GM19324 (cell line): Measurements from ENCODE around the gene TCF25.
"Not testable (repeated sequence)": the region's sequence is repeated elsewhere in the genome, so short reads cannot be mapped to it uniquely, and the experiment has no call there.

Experiments
- ATAC-seq: cut with Tn5 transposase; IDR thresholded peaks from one replicate; pipeline ENCODE4 v1.9.1; 2021; ENCODE audit warnings: mild to moderate bottlenecking, moderate library complexity; ENCODE audit not compliant: unreplicated experiment, low FRiP score

TCF25 gene

GRCh38 chr16:89871895-89872294, 1.5 kb upstream of the TCF25 start:
- ATAC-seq = no peak

- ATAC-seq = peak; percentile 73
These were observed 739 bp downstream of the TCF25 start for GRCh38 chr16:89873972-89874689.

DNA sequence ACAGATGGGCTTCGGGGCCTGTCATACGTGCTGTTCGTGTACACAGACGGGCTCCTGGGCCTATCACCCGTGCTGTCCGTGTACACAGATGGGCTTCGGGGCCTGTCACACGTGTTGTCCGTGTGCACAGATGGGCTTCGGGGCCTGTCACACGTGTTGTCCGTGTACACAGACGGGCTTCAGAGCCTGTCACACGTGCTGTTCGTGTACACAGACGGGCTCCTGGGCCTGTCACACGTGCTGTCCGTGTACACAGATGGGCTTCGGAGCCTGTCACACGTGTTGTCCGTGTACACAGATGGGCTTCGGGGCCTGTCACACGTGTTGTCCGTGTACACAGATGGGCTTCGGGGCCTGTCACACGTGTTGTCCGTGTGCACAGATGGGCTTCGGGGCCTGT, 5.7 kb downstream of the TCF25 start:
- ATAC-seq = not testable (repeated sequence)

DNA sequence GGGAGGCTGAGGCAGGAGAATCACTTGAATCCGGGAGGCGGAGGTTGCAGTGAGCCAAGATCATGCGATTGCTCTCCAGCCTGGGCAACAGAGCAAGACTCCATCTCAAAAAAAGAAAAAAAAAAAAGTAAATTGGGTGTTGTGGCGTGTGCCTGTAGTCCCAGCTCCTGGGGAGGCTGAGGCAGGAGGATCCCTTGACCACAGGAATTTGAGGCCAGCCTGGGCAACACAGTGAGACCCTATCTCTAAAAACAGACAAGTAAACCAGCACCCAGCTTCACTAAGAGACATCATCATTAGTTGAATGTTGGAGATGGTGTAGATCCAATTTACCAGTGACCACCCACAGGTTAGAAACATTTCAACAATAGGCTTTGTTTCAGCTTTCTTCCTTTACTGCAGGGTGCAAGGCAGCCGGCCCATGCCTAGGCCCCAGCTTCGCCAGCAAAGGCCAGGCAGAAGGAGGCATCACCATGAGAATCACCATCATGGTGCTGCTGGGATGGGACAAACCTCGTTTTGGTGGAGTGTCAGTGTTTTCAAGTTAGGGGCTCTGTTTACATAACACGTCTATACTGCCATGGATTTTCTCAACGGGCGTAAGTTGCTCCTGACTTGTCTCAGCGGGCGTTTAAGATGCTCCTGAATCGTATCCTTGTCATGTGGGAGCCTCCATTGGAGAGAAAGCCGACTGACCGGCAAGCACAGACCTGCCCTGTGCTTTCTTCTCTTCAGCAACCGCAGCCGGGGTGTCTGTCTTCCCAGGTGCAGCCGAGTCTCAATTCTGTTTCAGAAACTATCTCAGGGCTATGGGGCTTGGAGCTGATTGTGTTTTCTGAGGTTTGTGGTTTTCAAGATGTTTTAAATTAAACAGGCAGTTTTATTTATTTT, 7.3 kb downstream of the TCF25 start:
- ATAC-seq = no peak

DNA sequence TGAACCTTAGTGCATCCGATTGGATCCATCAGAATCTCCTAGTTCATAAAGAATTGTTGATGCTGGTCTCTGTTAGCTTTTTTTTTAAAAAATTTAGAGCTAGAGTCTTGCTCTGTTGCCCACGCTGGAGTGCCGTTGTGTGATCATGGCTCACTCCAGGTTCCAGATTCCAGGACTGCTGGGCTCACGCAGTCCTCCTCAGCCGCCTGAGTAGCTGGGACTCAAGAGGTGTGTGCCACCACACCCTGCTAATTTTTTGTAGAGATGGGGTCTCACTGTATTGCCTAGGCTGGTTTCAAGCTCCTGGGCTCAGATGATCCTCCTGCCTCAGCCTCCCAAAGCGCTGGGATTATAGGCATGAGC, 8.0 kb downstream of the TCF25 start:
- no peak for ATAC-seq

DNA sequence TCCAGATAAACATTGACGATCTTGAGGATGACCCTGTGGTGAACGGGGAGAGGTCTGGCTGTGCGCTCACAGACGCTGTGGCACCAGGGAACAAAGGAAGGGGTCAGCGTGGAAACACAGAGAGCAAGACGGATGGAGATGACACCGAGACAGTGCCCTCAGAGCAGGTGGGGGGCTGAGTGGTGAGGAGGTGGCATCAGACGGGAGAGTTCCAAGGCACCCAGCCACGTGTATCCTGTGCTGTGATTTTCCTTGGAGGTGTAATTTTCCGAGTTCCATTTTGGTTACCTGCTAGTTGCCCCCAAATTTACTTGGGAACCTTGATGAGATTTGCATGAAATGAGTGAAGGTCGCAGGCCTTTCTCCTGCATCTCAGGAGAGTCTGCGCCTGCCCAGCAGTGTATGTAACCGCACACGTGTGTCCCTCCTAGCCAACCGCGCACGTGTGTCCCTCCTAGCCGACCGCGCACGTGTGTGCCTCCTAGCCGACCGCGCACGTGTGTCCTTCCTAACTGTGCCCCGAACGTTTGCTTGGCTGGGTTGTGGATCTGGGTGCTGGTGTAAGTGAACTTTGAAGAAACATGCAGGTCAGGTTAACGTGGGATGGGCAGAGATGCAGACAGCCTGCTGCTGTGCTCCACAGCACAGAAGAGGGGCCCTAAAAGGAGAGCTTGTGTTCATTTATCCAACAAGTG, 10.1 kb downstream of the TCF25 start:
- no peak for ATAC-seq

DNA sequence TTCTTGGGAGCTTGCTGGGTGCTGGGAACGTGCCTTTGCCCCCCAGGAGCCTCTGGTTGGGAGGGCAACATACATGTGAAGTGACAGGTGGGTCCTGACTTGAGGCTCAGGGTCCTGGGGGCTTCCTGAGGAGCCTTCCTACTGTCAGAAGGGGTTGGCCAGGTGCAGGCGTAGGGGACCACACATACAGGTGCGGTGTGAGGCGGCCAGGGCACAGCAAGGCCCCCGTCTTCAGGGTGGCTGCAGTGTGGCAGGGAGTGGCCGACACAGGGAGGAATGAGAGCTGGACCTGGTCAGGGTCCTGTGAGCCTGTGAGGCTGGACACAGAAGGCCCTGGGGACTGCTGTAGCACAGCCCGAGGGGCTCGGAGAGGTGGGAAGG, 10.6 kb downstream of the TCF25 start:
- ATAC-seq = no peak

- no peak for ATAC-seq
These were observed 13.9 kb downstream of the TCF25 start for GRCh38 chr16:89887243-89887642.

GRCh38 chr16:89890200-89890599, 16.8 kb downstream of the TCF25 start:
- no peak for ATAC-seq

- no peak for ATAC-seq
These were observed 17.7 kb downstream of the TCF25 start for GRCh38 chr16:89890886-89891657.

- no peak for ATAC-seq
These were observed 18.8 kb downstream of the TCF25 start for GRCh38 chr16:89892055-89892630.

GRCh38 chr16:89892635-89893034, 19.2 kb downstream of the TCF25 start:
- no peak for ATAC-seq

DNA sequence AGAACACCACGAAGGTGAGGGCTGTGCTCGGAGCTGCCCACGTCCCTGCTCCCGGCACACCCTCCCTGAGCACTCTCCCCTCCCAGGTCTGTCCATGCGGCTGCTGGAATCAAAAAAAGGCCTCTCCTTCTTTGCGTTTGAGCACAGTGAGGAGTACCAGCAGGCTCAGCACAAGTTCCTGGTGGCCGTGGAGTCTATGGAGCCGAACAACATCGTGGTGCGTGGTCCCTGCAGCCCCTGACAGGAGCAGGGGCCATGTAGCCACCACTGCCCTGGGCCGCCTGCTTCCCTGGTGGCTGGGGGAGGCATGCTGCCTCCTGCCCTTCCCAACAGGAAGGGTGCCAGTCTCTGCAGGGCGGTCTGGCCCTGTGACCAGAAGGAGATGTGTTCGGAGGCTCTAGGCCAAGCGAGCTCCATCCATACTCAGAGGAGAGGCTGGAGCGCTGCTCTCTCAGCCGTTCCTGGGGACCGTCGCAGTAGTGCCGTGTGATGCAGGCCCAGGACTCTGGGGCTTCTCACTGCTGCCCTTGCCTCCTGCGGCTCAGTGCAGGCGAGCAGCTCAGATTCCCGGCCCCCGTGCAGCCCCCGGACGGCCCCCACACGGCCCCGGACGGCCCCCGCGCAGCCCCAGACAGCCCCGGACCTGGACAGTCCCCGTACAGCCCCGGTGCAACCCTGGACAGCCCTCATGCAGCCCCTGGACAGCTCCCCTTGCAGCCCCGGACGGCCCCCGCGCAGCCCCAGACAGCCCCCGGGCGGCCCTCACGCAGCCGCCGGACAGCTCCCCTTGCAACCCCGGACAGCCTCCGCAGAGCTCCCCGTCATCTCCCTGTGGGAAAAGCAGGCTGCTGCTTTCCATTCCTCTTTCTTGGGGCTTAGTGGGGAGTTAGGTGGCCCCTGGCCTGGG, 20.5 kb downstream of the TCF25 start:
- no peak for ATAC-seq

DNA sequence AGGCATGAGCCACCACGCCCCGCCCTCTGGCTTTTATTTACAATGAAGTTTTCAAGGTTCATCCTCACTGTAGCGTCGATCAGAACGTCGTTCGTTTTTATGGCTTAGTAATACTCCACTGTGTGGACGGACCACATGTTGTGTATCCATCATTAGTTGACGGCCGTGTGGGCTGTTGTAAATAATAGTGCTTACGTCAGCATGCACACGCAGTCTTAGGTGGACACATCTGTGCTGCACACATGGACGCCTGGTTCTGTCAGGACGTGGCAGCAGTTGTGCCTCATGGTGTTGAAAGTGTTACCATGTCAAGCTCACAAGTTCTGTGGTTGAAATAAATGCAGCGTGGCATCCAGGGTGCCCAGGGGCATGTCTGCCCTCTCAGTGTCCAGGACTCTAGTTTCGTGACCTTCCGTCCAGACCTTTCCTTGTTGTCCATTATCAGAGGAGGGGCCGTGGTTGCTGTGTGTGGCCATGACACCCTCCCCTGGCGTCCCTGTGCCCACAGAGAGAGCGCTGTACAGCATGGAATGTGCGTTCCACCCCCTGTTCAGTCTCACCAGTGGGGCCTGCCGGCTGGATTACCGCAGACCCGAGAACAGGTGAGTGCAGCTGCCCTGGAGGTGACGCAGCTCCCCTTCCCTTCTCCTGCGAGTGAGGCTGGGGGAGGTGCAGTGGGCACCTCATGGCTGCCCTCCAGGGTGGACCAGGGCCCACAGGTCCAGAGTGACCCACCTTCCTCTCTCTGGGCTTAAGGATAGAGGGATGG, 22.3 kb downstream of the TCF25 start:
- no peak for ATAC-seq

- ATAC-seq = no peak
These were observed 23.8 kb downstream of the TCF25 start for GRCh38 chr16:89897204-89897603.

GRCh38 chr16:89898201-89898967, 25.0 kb downstream of the TCF25 start:
- no peak for ATAC-seq

GRCh38 chr16:89899879-89900481, 26.6 kb downstream of the TCF25 start:
- ATAC-seq = no peak
